Progenitor cell of endocrine pancreas (in vitro differentiated cells): ENCODE measurements around the gene ADCY3. TPM values are rescaled to one million over a fixed set of nuclear protein-coding genes. Genes with fewer than 3 reads are reported as not detected.

Experiments
- DNase-seq: peaks from one replicate; pipeline ENCODE4 v3.0.0; 2021; ENCODE audit warnings: low spot score; ENCODE audit not compliant: unreplicated experiment
- H3K27ac Mint-ChIP-seq: 2 replicates; pipeline ENCODE4 v1.8.0; 2021; ENCODE audit warnings: mild to moderate bottlenecking, moderate library complexity, mixed read lengths
- H3K27me3 Mint-ChIP-seq: 2 replicates; pipeline ENCODE4 v1.8.0; 2021; ENCODE audit warnings: mixed read lengths
- H3K36me3 Mint-ChIP-seq: 2 replicates; pipeline ENCODE4 v1.8.0; 2022; ENCODE audit warnings: mixed read lengths; ENCODE audit not compliant: insufficient read depth
- H3K4me1 Mint-ChIP-seq: 2 replicates; pipeline ENCODE4 v1.8.0; 2021; ENCODE audit warnings: low read depth, mixed read lengths
- H3K4me3 Mint-ChIP-seq: 2 replicates; pipeline ENCODE4 v1.8.0; 2021; ENCODE audit warnings: low read depth, mild to moderate bottlenecking, moderate library complexity, mixed read lengths
- H3K9me3 Mint-ChIP-seq: 2 replicates; pipeline ENCODE4 v1.8.0; 2021; ENCODE audit warnings: low read depth, mixed read lengths
- total RNA-seq: library from RNA; stranded (reverse); gene quantifications from 2 replicates; pipeline ENCODE4 v1.2.1, GENCODE V29; 2021
- TF ChIP-seq, protein P1 (sequence below): fragments of 200-600 bp; sonication (generic); IDR thresholded peaks from one replicate; pipeline ENCODE4 v1.5.0; 2021; ENCODE audit warnings: antibody characterized with exemption, mild to moderate bottlenecking; ENCODE audit not compliant: unreplicated experiment

The ADCY3 gene
- total RNA-seq, 1 donor from 2014 or later: 22.6 TPM

DNA sequence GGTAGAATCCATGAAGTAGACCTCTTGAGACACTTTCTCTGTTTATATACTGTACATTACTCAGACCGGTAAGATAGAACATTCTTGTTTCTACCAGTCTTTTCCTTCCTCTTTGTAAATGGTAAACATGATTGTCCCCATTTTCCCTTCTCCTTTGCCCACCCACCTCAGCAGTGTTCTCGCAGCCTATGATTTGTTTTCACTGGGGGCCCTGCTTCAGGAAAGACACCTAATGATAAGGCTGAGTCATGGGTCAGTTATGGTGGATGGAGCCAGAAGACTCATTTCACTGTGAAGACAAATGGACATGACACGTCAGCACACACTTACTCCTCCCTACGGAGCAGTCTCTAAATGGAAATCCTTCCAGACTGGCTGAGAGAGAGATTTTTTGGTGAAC is 103.2 kb downstream of the ADCY3 start:
- no peaks in the 10 kb centered on the region for H3K9me3 Mint-ChIP-seq
- peaks cover 18% of the 10 kb centered on the region for H3K4me1 Mint-ChIP-seq
- H3K27ac Mint-ChIP-seq: peak overlapping the region; percentile 87
- DNase-seq: no peak
- TF ChIP-seq, protein P1, sequence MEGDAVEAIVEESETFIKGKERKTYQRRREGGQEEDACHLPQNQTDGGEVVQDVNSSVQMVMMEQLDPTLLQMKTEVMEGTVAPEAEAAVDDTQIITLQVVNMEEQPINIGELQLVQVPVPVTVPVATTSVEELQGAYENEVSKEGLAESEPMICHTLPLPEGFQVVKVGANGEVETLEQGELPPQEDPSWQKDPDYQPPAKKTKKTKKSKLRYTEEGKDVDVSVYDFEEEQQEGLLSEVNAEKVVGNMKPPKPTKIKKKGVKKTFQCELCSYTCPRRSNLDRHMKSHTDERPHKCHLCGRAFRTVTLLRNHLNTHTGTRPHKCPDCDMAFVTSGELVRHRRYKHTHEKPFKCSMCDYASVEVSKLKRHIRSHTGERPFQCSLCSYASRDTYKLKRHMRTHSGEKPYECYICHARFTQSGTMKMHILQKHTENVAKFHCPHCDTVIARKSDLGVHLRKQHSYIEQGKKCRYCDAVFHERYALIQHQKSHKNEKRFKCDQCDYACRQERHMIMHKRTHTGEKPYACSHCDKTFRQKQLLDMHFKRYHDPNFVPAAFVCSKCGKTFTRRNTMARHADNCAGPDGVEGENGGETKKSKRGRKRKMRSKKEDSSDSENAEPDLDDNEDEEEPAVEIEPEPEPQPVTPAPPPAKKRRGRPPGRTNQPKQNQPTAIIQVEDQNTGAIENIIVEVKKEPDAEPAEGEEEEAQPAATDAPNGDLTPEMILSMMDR: no peak
- H3K36me3 Mint-ChIP-seq: peaks cover 10% of the 10 kb centered on the region
- no peaks in the 10 kb centered on the region for H3K27me3 Mint-ChIP-seq
- H3K4me3 Mint-ChIP-seq: no peak overlapping the region

DNA sequence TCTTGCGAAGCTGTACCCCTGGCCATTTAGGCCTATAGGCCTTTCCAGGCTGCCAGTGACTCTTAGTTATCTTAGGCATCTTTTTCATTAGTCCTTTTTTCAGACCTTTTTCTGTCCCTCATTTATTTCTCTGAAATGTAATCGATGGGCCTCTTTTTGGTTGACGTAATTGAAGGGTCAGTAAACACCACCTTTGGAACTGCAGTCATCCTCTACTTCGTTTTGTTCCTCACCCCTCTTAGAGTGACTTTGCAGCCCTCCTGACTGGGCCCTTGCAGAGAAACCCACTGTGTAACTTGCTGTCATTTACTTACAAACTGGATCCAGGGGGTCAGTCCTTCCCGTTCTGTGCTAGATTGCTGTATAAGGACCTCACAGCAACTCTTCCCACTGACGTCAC is 103.6 kb downstream of the ADCY3 start:
- Mint-ChIP-seq H3K36me3 (peaks cover 11% of the 10 kb centered on the region), H3K27me3 (no peaks in the 10 kb centered on the region), H3K9me3 (no peaks in the 10 kb centered on the region), H3K4me1 (peaks cover 18% of the 10 kb centered on the region), H3K4me3 (no peak overlapping the region), H3K27ac (peak overlapping the region; percentile 87)
- TF ChIP-seq, protein P1: no peak
- no peak for DNase-seq

DNA sequence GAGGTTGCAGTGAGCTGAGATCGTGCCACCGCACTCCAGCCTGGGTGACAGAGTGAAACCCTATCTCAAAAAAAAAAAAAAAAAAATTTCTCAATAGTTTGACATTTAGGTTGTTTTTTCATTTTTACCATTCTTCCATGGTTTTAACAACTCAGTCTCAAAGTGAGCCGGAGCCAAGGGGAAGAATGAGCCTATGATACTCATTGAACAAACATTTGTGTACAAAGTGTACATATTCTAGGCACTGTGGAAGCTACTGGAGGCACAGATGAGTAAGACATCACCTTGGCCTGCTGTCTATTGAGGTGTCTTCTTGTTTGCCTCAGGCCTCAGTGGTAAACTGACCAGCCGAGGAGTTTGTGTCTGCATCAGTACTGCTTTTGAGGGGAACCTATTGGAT is 104.9 kb downstream of the ADCY3 start:
- TF ChIP-seq, protein P1: no peak
- Mint-ChIP-seq H3K36me3 (peaks cover 11% of the 10 kb centered on the region), H3K9me3 (no peaks in the 10 kb centered on the region), H3K4me3 (no peak overlapping the region), H3K27ac (no peak overlapping the region), H3K4me1 (peaks cover 18% of the 10 kb centered on the region), H3K27me3 (no peaks in the 10 kb centered on the region)
- no peak for DNase-seq

DNA sequence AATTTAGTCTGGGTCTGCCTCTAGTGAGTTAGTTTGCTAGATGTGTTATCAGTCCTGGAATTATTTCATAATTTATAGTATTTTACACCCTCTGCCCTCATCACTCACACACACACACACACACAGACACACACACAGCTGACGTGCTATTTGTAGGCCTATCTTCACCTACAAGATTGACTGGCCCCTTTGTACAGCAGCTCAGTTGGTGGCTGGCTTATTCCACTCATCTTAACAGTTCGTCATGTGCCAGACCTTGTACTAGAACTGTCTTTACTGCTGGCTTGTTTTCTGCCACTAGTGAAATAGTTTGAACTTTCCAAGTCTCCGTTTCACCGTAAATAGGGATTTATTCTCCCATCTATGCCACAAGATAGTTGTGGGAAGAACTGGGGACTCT is 105.5 kb downstream of the ADCY3 start:
- Mint-ChIP-seq H3K36me3 (peaks cover 11% of the 10 kb centered on the region), H3K27ac (no peak overlapping the region), H3K4me3 (no peak overlapping the region), H3K27me3 (no peaks in the 10 kb centered on the region), H3K9me3 (no peaks in the 10 kb centered on the region), H3K4me1 (peaks cover 18% of the 10 kb centered on the region)
- DNase-seq: no peak
- TF ChIP-seq, protein P1: no peak

DNA sequence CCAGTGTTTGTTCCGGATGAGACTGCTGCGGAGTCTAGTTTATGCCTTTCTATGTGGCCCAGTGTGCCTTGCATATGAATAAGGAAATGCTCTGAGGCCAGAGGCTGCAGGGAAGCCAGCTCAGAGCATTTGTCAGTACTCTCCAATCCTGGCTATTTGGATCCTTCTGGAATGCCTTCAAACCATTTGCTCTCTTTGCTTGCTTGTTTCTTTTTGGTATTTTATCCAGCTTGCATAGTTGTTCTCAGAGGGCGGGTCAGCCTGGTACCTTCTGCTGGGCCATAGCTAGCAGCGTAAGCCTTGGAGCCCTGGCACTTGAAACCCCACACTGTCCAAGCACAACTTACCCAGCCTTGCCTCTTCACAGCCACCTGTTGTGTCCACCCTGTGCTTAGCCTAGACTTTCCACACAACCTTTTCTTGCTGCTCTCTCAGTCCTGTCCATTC is 106.3 kb downstream of the ADCY3 start:
- H3K4me3 Mint-ChIP-seq: no peak overlapping the region
- no peak for DNase-seq

More for the DNA sequence above, 106.3 kb downstream of the ADCY3 start:
- Mint-ChIP-seq H3K4me1 (peaks cover 18% of the 10 kb centered on the region), H3K9me3 (no peaks in the 10 kb centered on the region), H3K36me3 (peaks cover 11% of the 10 kb centered on the region), H3K27ac (peak overlapping the region; percentile 46), H3K27me3 (no peaks in the 10 kb centered on the region)
- TF ChIP-seq, protein P1: no peak
